Retina (tissue), 1 donor: ENCODE measurements around the gene BDH1.
"Not testable (repeated sequence)": the region's sequence is repeated elsewhere in the genome, so short reads cannot be mapped to it uniquely, and the experiment has no call there.

Source experiments
- DNase-seq: peaks from one replicate; pipeline ENCODE4 v3.0.0-alpha.2; 2016

Gene BDH1

DNA sequence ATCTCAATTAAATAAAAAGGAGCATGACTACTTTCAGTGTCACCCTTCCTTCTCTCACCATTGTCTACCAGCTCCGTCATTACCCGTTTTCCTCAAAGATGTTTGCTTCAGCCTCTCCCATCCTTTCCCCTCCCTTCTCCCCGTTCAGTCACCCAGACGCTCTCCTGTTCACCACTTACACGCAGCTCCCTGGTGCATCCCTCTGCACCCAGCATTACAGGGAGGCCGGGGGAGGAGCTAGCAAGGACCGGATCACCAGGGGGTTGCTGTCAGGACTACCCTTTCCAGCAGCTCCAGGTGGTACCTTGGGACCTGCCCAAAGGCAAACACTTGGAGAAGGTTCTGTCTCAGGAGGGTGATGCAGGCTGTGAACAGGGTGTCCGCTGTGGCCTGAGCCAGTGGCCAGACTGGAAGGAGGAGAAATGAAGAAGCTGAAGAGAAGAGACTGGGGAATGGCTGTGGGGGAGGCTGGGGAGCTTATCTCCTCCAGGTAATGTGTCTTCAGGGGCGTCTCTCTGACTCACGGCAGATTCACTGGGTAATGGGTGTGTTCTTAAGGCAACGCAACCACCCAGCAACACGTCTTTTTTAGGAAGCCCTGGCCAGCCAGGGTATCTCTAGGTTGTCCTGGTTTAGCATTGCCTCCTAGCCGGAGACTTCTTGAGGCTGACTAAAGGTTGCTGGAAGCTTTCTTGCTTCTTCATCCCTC, 21.8 kb upstream of the BDH1 start:
- DNase-seq: no peak

DNA sequence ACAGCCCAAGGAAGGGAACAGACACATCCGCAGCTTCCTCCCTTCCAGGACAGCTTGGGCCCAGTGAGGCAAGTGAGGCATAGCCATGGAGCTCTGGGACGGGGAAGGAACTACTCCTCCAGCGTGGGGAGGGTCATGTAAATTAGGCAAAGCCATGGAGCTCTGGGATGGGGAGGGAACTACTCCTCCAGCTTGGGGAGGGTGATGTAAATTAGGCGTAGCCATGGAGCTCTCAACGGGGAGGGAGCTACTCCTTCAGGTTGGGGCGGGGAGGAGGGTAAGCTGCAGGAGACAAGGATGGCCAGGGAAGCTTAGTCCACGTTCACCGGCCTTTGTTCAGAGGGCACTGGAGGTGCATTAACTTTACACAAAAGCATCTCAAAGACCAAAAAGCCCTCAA, 21.1 kb upstream of the BDH1 start:
- DNase-seq: no peak

DNA sequence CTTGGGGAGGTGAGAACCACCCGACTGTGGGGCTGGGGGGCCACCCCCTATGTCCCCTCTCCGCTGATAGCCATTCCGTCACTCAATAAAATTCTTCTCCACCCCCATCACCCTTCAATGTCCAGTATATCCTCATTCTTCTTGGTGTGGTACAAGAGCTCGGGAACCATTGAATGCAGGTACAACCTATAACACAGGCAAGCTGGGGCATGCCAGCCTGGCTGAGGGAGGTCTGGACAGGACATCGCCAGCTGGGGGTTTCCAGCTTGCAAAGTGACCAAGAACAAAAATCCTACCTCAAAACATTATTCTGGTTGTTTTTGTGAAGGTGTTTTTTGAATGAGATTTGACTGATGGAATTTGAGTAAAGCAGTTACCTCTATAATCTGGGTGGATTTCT, 19.6 kb upstream of the BDH1 start:
- no peak for DNase-seq

- not testable (repeated sequence) for DNase-seq
Measured at GRCh38 chr3:197574396-197574991, 18.7 kb upstream of the BDH1 start.

DNA sequence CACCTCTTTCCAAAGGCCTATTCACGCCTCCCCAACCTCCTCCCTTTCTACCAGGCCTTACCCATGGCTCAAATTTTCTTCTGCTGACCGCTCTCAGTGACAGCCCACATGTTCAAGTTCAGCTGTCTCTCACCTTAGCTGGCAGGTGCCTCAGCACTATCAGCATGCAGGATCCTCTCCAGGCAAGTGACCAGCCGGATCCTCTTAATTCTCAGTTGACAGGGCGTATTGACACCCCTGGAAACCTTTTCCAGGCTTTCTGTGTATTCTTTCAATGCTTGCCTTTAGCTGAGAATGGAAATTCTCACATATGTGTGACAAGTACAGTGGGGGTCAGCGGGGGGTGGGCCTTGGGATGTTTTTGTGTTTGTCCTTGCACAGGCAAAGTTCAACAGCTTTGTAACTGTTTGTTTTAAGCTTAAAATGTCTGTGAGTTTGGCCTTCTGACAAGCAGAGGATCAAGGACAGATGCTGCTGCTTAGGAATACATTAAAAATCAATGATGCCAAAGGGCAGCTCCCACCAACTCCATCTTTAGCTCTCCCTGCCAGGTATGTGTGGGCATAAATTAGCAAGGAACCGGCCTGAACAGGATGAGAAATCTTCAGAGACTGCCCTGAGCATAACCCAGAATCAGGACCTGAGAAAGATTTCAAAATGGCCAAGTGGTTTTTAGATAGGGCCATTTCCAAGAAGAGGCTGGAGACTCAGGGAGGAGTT, 17.4 kb upstream of the BDH1 start:
- no peak for DNase-seq

- not testable (repeated sequence) for DNase-seq
Measured at GRCh38 chr3:197571880-197572172, 16.1 kb upstream of the BDH1 start.

DNA sequence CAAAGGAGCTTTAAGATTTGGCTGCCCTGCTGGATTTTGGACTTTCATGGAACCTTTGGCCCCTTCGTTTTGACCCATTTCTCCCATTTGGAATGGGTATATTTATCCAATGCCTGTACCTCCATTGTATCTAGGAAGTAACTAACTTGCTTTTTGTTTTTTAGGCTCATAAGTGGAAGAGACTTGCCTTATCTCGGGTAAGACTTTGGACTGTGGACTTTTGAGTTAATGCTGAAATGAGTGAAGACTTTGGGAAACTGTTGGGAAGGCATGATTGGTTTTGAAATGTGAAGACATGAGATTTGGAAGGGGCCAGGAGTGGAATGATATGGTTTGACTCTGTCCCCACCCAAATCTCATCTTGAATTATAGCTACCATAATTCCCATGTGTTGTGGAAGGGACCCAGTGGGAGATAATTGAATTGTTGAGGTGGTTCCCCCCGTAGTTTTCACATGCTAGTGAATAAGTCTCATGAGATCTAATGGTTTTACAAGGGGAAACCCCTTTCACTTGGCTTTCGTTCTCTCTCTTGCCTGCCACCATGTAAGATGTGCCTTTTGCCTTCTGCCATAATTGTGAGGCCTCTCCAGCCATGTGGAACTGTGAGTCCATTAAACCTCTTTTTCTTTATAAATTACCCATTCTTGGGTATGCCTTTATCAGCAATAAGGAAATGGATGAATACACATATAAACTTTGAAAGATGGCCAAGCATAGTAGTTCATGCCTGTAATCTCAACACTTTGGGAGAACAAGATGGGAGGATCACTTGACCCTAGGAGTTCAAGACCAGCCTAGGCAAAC, 15.5 kb upstream of the BDH1 start:
- not testable (repeated sequence) for DNase-seq

GRCh38 chr3:197569433-197569832, 13.7 kb upstream of the BDH1 start:
- not testable (repeated sequence) for DNase-seq

- DNase-seq: no peak
Measured at GRCh38 chr3:197567904-197568681, 12.3 kb upstream of the BDH1 start.

GRCh38 chr3:197566155-197566554, 10.4 kb upstream of the BDH1 start:
- DNase-seq: not testable (repeated sequence)

DNA sequence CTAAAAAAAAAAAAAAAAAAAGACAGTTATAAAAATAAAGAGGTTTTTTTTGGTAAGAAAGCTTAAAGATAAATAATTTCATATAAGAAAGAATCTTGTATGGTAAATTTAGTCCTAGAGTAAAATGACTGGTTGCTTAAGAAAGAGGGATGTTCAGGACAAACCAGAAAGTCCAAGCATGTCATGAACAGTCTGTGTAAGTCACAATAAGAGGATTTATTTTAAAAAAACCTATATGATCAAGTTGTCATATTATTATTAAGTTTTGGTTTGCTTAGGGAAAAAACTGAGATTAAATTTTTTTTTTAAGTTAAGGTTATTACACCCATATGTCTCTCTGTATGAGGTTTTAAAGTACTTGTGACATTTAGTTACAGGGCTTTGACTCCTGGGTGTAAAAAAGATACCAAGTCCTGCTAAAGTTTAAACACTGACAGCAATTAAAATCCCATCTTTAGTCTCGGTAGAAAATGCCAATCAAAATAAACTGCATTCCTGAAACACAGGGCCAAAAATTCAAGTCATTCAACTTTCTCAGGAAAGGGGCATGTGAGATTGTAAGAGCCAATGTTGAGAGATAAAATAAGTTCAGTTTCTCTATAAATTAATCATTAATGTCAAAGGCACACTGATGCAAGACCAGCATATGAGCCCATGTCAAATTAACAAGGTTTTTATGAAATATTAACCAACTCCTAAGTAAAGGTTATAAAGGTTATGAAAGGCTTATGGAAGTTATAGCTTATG, 8.5 kb upstream of the BDH1 start:
- no peak for DNase-seq

DNA sequence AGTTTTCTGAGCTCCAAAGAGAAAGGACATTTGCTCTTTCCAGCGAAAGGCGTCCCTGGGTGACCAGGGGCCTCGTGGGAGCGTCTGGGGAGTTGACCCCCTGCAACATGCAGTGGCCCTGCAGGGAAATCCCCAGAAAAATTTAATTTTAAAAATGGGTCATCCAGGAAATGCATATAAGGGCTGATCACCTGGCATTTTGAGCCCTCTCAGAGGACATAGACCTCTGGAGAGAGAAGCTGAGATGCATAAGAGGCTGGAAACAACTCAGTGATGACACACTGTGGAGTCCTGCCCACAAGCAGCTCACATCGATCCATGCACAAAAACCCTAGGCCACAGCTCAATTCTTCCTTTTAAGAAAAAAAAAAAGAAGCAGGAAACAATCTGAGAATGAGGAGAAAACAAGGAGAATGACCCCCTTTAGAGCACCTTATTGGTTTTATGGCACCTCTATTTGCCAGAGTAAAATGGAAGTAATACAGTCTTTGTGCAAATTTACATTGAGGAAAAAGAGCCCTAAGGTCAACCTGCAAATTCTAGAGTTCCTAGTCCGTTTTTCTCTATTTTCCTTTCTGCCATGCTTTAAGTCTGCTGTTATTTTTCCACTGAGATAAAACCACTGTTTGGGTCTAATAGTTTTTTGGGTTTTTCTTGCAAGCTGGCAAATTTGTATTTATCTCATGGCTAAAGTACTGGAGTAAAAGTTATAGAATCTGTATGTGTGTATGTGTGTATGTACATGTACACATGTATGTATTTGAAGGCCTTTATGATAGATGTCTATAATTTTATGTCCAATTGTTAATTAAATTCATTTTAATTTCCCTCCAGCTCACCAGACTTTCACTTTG, 6.9 kb upstream of the BDH1 start:
- DNase-seq: no peak

GRCh38 chr3:197561926-197562325, 6.2 kb upstream of the BDH1 start:
- DNase-seq: no peak

DNA sequence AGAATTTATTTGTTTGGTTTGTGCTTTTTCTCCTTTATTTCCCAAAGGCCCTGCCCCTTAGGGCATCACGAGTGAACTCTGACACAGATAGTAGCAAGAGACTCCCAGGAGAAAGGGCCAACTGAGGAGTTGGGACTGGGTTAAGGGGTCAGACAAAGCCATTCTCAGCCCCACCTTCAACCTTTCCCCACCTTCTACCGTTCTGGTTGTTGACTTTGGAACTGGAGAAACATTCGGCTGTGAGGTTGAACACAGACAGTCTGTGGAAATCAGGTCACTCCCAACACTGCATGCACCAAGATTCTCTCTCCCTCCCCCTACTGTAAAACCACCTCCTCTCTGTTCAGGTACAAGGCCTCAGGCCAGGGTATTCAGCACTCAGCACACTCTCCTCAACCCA, 3.9 kb upstream of the BDH1 start:
- DNase-seq: no peak

DNA sequence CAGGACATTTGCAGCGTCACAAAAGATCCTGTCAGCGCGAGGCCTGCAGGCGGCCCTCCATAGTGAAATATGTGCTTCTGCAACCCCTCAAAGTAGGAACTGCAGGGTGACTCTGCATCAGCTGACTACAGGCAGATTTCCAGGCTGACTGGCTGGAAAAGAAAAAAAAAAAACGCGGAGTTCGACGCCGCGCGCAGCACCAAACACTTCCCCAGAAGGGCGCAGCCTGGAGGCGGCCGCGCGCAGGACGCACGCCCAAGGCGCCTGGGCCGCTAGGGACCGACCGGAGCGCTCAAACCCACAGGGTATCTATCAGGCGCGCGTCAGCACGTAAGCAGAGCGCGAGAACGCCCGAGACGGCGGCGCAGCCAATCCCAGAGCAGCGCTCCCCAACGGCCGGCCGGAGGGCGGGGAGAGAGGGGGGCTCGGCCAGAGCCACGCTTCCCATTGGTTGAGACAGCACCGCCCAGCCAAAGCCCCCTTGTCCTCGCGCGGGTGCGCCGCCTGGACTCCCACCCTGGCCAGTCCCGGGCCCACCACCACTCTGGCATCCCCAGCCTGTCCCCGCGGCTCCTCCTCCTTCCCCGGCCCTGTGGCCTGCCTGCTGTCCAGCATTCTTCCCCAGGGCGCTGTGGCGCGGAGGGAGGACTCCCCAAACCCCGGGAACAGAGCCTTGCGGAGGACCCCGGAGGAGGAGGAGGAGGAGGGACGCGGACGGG, 1.0 kb downstream of the BDH1 start:
- DNase-seq: peak; percentile 98

GRCh38 chr3:197554196-197554561, 1.6 kb downstream of the BDH1 start:
- DNase-seq: no peak

- no peak for DNase-seq
Measured at GRCh38 chr3:197552198-197552597, 3.6 kb downstream of the BDH1 start.

GRCh38 chr3:197550489-197550888, 5.3 kb downstream of the BDH1 start:
- DNase-seq: no peak

- DNase-seq: no peak
Measured at GRCh38 chr3:197549261-197549885, 6.4 kb downstream of the BDH1 start.
